Endothelial cell of umbilical vein (primary cell): ENCODE results near the gene ACBD6. TPM values are rescaled to one million over a fixed set of nuclear protein-coding genes. Genes with fewer than 3 reads are reported as not detected.

Experiments
- BruUV-seq: library from RNA; stranded (reverse); fragments of 400-500 nt; replicated peaks from 2 replicates; lab custom pipeline; 2021; lab: Mats Ljungman, UMichigan
- CTCF ChIA-PET: fragments of 300-600, 350-600 bp; sonication (Branson Sonifier 250); formaldehyde crosslinking; loops from one replicate; lab custom pipeline; 2021; ENCODE audit warnings: antibody characterized with exemption, inconsistent platforms; lab: Charles Lee
- POLR2A ChIA-PET: fragments of 300-600, 350-600 bp; sonication (Branson Sonifier 250); formaldehyde crosslinking; loops from one replicate; lab custom pipeline; 2021; ENCODE audit warnings: antibody characterized with exemption, inconsistent platforms; lab: Charles Lee
- DNase-seq: peaks from one replicate; pipeline ENCODE4 v3.0.0-alpha.2; 2011; ENCODE audit warnings: low read depth, low spot score
- FAIRE-seq: peaks from 2 replicates; lab custom pipeline; 2011; peaks lifted over from hg19 to GRCh38; lab: Jason Lieb, UNC
- H2AFZ ChIP-seq: 2 replicates; pipeline ENCODE4 v1.6.0; 2012; ENCODE audit warnings: low read depth, low read length, control low read depth, inconsistent platforms
- H3K27ac ChIP-seq: 2 replicates; pipeline ENCODE4 v1.5.1; 2011; ENCODE audit warnings: low read depth, mild to moderate bottlenecking, control low read depth, low read length, moderate library complexity; ENCODE audit not compliant: insufficient read depth
- H3K27me3 ChIP-seq, 2 experiments: 2 replicates each; pipeline versions ENCODE4 v1.6.0 to v1.6.1; 2011; ENCODE audit warnings: low read length in 2 of 2, mixed read lengths in 1 of 2; ENCODE audit not compliant: control insufficient read depth in 2 of 2, insufficient read depth in 2 of 2
- H3K36me3 ChIP-seq, 2 experiments: 2 replicates in 1 of 2; 3 replicates in 1 of 2; pipeline ENCODE4 v1.5.1; 2011; ENCODE audit warnings: low read length in 2 of 2, mild to moderate bottlenecking in 1 of 2, moderate library complexity in 1 of 2; ENCODE audit not compliant: control insufficient read depth in 2 of 2, insufficient read depth in 2 of 2; ENCODE audit errors: extremely low read depth in 1 of 2
- H3K4me1 ChIP-seq: 3 replicates; pipeline ENCODE4 v1.5.1; 2011; ENCODE audit warnings: mild to moderate bottlenecking, low read length; ENCODE audit not compliant: control insufficient read depth, insufficient read depth; ENCODE audit errors: extremely low read depth
- H3K4me2 ChIP-seq: 2 replicates; pipeline ENCODE4 v1.6.1; 2011; ENCODE audit warnings: low read length, control low read depth, mixed read lengths; ENCODE audit not compliant: insufficient read depth
- H3K4me3 ChIP-seq, 3 experiments: fragments of 200-600 bp in 1 of 3; sonication (generic), shearing (Covaris generic) in 1 of 3; replicated peaks in 1 of 3; 2 replicates each; pipeline ENCODE4 v1.5.1; 2011 to 2016; ENCODE audit warnings: control low read depth in 3 of 3, low read length in 3 of 3, mild to moderate bottlenecking in 2 of 3, inconsistent platforms in 1 of 3, low read depth in 1 of 3, moderate library complexity in 1 of 3; ENCODE audit not compliant: insufficient read depth in 1 of 3
- H3K79me2 ChIP-seq: 2 replicates; pipeline ENCODE4 v1.6.0; 2012; ENCODE audit warnings: low read length, inconsistent platforms; ENCODE audit not compliant: control insufficient read depth, insufficient read depth
- H3K9ac ChIP-seq: replicated peaks from 2 replicates; pipeline ENCODE3; 2011; ENCODE audit warnings: low read length, control low read depth; ENCODE audit not compliant: insufficient read depth; ENCODE audit errors: extremely low read depth
- H3K9me1 ChIP-seq: replicated peaks from 3 replicates; pipeline ENCODE4 v1.6.0; 2011; ENCODE audit warnings: mild to moderate bottlenecking, low read length; ENCODE audit not compliant: control insufficient read depth, insufficient read depth; ENCODE audit errors: extremely low read depth
- H3K9me3 ChIP-seq: replicated peaks from 2 replicates; pipeline ENCODE4 v1.5.1; 2012; ENCODE audit warnings: low read length, inconsistent platforms; ENCODE audit not compliant: control insufficient read depth, insufficient read depth
- H4K20me1 ChIP-seq: replicated peaks from 2 replicates; pipeline ENCODE3; 2011; ENCODE audit warnings: mild to moderate bottlenecking, low read length; ENCODE audit not compliant: control insufficient read depth, insufficient read depth; ENCODE audit errors: extremely low read depth
- CTCF ChIP-seq, 2 donors: IDR thresholded peaks; 1 replicate in 1 of 2; 2 replicates in 1 of 2; pipeline ENCODE4 v1.5.1; 2011; ENCODE audit warnings: low read length in 2 of 2, mild to moderate bottlenecking in 2 of 2, moderate library complexity in 2 of 2, control low read depth in 1 of 2, inconsistent platforms in 1 of 2, low read depth in 1 of 2; ENCODE audit not compliant: insufficient read depth in 1 of 2; ENCODE audit errors: extremely low read depth in 1 of 2
- EZH2 ChIP-seq: IDR thresholded peaks from 2 replicates; pipeline ENCODE4 v1.6.1; 2012; ENCODE audit warnings: borderline replicate concordance, low read depth, mild to moderate bottlenecking, moderate library complexity, low read length, inconsistent platforms; ENCODE audit not compliant: severe bottlenecking
- FOS ChIP-seq: IDR thresholded peaks from 2 replicates; pipeline ENCODE4 v1.6.1; 2011; ENCODE audit warnings: mild to moderate bottlenecking, low read length, moderate library complexity, borderline replicate concordance; ENCODE audit not compliant: insufficient read depth
- GATA2 ChIP-seq: IDR thresholded peaks from 2 replicates; pipeline ENCODE4 v1.7.0; 2011; ENCODE audit warnings: low read depth, mild to moderate bottlenecking, moderate library complexity, mixed read lengths, low read length; ENCODE audit not compliant: insufficient read length, insufficient read depth
- JUN ChIP-seq: IDR thresholded peaks from 2 replicates; pipeline ENCODE4 v1.6.1; 2011; ENCODE audit warnings: borderline replicate concordance, low read depth; ENCODE audit not compliant: insufficient read length, insufficient read depth
- MAX ChIP-seq: IDR thresholded peaks from 2 replicates; pipeline ENCODE4 v1.6.1; 2011; ENCODE audit not compliant: insufficient read depth, insufficient read length
- MYC ChIP-seq: IDR thresholded peaks from one replicate; pipeline ENCODE4 v1.6.1; 2011; ENCODE audit warnings: mild to moderate bottlenecking, low read depth, low read length
- POLR2A ChIP-seq: IDR thresholded peaks from 2 replicates; pipeline ENCODE4 v1.6.1; 2012; ENCODE audit warnings: low read depth, mild to moderate bottlenecking, control low read depth, low read length
- POLR2AphosphoS5 ChIP-seq: IDR thresholded peaks from 2 replicates; pipeline ENCODE4 v1.6.1; 2012; ENCODE audit warnings: low read depth, mild to moderate bottlenecking, control low read depth, low read length, moderate library complexity; ENCODE audit not compliant: insufficient read depth
- dilution Hi-C: fragments of 300-500 bp; cut with MboI; formaldehyde crosslinking; loops from one replicate; pipeline ENCODE4 v1.15.0; 2019; ENCODE audit warnings: low sequenced_read_pairs; ENCODE audit not compliant: extremely low pct_ligation_motif_present
- intact Hi-C: fragments of 100-400 bp; cut with micrococcal nuclease; formaldehyde crosslinking; loops from one replicate; pipeline ENCODE4 v1.10.0; 2022
- polyA plus RNA-seq, 4 experiments: library from polyadenylated mRNA; depleted of rRNA in 3 of 4; stranded (reverse) in 3 of 4; unstranded in 1 of 4; fragments of >200 nt; gene quantifications; 2 replicates each; pipeline versions ENCODE4 v1.2.1 to v1.2.3, GENCODE V29; 2011 to 2012; ENCODE audit warnings: missing spikeins in 1 of 4
- total RNA-seq: library from RNA; stranded (reverse); gene quantifications from 2 replicates; pipeline ENCODE4 v1.2.3, GENCODE V29; 2021

Gene ACBD6
- total and polyA plus RNA-seq, 2 donors (not counting 3 experiments of a cell fraction or from before 2014, with no cell fraction given), result 55.6 to 56.4 TPM

- no peak overlapping the region for H3K27ac ChIP-seq
- no peaks in the 10 kb centered on the region for H3K9me1 ChIP-seq
- no peaks in the 10 kb centered on the region for H3K4me1 ChIP-seq
- no peak for TF ChIP-seq MAX
- TF ChIP-seq CTCF (IDR thresholded peaks at IDR 0.05; ENCODE audit: extremely low read depth in 1 of 2, insufficient read depth in 1 of 2, low read depth in 1 of 2, low read length in 2 of 2), result no peak
- no peak for TF ChIP-seq GATA2
- no peak for TF ChIP-seq MYC
- no peak for TF ChIP-seq POLR2A
- no peak for TF ChIP-seq POLR2AphosphoS5
- no peak for TF ChIP-seq JUN
- TF ChIP-seq FOS, result no peak
- no peak for TF ChIP-seq EZH2
- H3K79me2 ChIP-seq, result peaks cover 3% of the 10 kb centered on the region
- ChIA-PET CTCF (interaction anchor here (1.4 to 3.7 kb wide), 2 partner anchors 9 to 59 kb away, joined by 4 to 20 read pairs; no protein-coding TSS in a partner anchor), POLR2A (no interaction called here)
- H3K36me3 ChIP-seq, result no peaks in the 10 kb centered on the region
- dilution Hi-C loops (no loop called here), intact Hi-C loops (no loop called here)
- H3K9me3 ChIP-seq, result no peaks in the 10 kb centered on the region
- DNase-seq (no peak), FAIRE-seq (no peak)
- H3K27me3 ChIP-seq, result no peaks in the 10 kb centered on the region
- no peak overlapping the region for H3K4me3 ChIP-seq
- no peak overlapping the region for H3K4me2 ChIP-seq
- H4K20me1 ChIP-seq, result peaks cover 3% of the 10 kb centered on the region
- no peak overlapping the region for H2AFZ ChIP-seq
- H3K9ac ChIP-seq, result no peak overlapping the region
- BruUV-seq, result no TSS peak
These were observed 77.4 kb downstream of the ACBD6 start for GRCh38 chr1:180424848-180425457.
